NT2/D1 (cell line): ENCODE data around the gene ZNF138.

ENCODE experiments used
- DNase-seq: peaks from one replicate; pipeline ENCODE4 v3.0.0-alpha.2; 2011; ENCODE audit warnings: low read depth, low spot score
- H3K27me3 ChIP-seq: 2 replicates; pipeline ENCODE4 v1.6.0; 2011; ENCODE audit warnings: mild to moderate bottlenecking; ENCODE audit not compliant: insufficient read length, insufficient read depth
- H3K36me3 ChIP-seq: 2 replicates; pipeline ENCODE4 v1.6.1; 2011; ENCODE audit warnings: mild to moderate bottlenecking, low read length, mixed read lengths; ENCODE audit not compliant: insufficient read depth, insufficient read length
- H3K4me1 ChIP-seq: 2 replicates; pipeline ENCODE4 v1.5.1; 2011; ENCODE audit not compliant: insufficient read depth, insufficient read length
- H3K4me3 ChIP-seq: 2 replicates; pipeline ENCODE4 v1.5.1; 2011; ENCODE audit warnings: low read depth; ENCODE audit not compliant: insufficient read length
- H3K9ac ChIP-seq: 2 replicates; pipeline ENCODE4 v1.6.0; 2011; ENCODE audit warnings: low read depth; ENCODE audit not compliant: insufficient read length
- H3K9me3 ChIP-seq: 2 replicates; pipeline ENCODE4 v1.5.1; 2011; ENCODE audit warnings: mild to moderate bottlenecking, low read length; ENCODE audit not compliant: insufficient read depth
- SUZ12 ChIP-seq: IDR thresholded peaks from 2 replicates; pipeline ENCODE4 v1.6.1; 2011; ENCODE audit not compliant: insufficient read length, insufficient read depth; ENCODE audit errors: extremely low read depth
- YY1 ChIP-seq: IDR thresholded peaks from 2 replicates; pipeline ENCODE4 v1.6.1; 2011; ENCODE audit not compliant: insufficient read length, insufficient read depth
- ZNF274 ChIP-seq: IDR thresholded peaks from 2 replicates; pipeline ENCODE4 v1.6.1; 2011; ENCODE audit warnings: mild to moderate bottlenecking, low read depth, low read length

ZNF138 gene

DNA sequence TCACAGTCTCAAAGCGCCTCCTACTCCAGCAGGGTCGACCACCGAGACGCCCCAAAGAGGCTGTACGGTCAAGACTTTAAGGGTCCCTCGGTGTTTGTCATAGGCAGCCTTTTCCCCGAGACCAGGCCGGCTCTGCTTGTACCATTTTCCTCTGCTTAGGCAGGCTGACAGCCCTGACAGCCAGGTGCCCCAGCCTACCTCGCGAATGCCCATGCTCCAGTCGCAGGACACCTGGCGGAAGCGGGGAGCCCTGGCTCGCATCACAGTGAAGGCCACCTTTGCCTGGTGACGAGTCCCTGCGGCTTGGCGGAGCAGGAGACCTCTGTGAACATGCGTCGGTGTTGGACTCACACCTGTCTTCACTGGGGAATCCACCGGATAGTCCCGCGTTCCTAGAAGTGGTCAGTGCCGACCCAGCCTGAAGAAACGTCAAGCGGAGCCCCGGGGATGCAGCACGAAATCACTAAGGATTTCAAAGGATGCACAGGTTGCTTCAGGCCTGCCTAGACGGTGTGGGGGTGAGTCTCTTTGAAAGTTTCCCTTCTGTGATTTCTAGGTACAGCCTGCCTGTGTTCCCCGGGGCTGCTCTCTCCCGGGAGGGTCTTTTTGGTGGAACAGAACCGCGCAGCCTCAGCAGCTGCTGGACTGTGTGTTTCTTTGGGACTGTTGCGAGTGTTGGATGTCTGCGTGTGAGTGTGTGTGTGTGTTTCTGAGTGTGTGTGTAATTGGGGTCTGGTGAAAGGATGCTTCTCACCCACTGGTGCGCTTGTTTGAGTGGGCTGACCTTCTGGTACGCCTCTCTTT lies 78.3 kb downstream of the ZNF138 start:
- TF ChIP-seq YY1 (no peak), ZNF274 (no peak), SUZ12 (no peak)
- no peak for DNase-seq
- Histone ChIP-seq H3K36me3 (no peaks in the 10 kb centered on the region), H3K27me3 (peaks cover 20% of the 10 kb centered on the region), H3K9ac (no peak overlapping the region), H3K4me3 (no peak overlapping the region), H3K4me1 (peaks cover 4% of the 10 kb centered on the region), H3K9me3 (peaks cover 11% of the 10 kb centered on the region; the same call in 1 of the 2 replicates)

- no peak for DNase-seq
- no peaks in the 10 kb centered on the region for H3K36me3 ChIP-seq
- H3K27me3 ChIP-seq, result peaks cover 26% of the 10 kb centered on the region
- TF ChIP-seq YY1, result no peak
- no peak overlapping the region for H3K4me3 ChIP-seq
- no peak overlapping the region for H3K9ac ChIP-seq
- peaks cover 8% of the 10 kb centered on the region for H3K4me1 ChIP-seq
- H3K9me3 ChIP-seq, result peaks cover 11% of the 10 kb centered on the region; the same call in 1 of the 2 replicates
These were observed 78.9 kb downstream of the ZNF138 start for GRCh38 chr7:64873155-64873500.

- TF ChIP-seq YY1, result no peak
- no peak for TF ChIP-seq SUZ12
- TF ChIP-seq ZNF274, result no peak
- Histone ChIP-seq H3K4me3 (no peak overlapping the region), H3K9me3 (peaks cover 11% of the 10 kb centered on the region; the same call in 1 of the 2 replicates)
These were observed 79.3 kb downstream of the ZNF138 start for GRCh38 chr7:64873517-64873916.

GRCh38 chr7:64874114-64874513 lies 79.9 kb downstream of the ZNF138 start:
- peaks cover 11% of the 10 kb centered on the region; the same call in 1 of the 2 replicates for H3K9me3 ChIP-seq
- H3K9ac ChIP-seq, result no peak overlapping the region
- H3K4me3 ChIP-seq, result no peak overlapping the region
- TF ChIP-seq YY1 (no peak), SUZ12 (no peak), ZNF274 (no peak)
- peaks cover 8% of the 10 kb centered on the region for H3K4me1 ChIP-seq
- no peaks in the 10 kb centered on the region for H3K36me3 ChIP-seq
- no peak for DNase-seq
- peaks cover 27% of the 10 kb centered on the region for H3K27me3 ChIP-seq

More at GRCh38 chr7:64873517-64873916, 79.3 kb downstream of the ZNF138 start:
- no peaks in the 10 kb centered on the region for H3K36me3 ChIP-seq
- DNase-seq, result no peak
- H3K27me3 ChIP-seq, result peaks cover 27% of the 10 kb centered on the region
- peaks cover 8% of the 10 kb centered on the region for H3K4me1 ChIP-seq
- no peak overlapping the region for H3K9ac ChIP-seq

- no peak for DNase-seq
- TF ChIP-seq ZNF274, result no peak
- TF ChIP-seq SUZ12, result no peak
- no peak for TF ChIP-seq YY1
- peaks cover 11% of the 10 kb centered on the region; the same call in 1 of the 2 replicates for H3K9me3 ChIP-seq
- H3K9ac ChIP-seq, result no peak overlapping the region
- H3K4me3 ChIP-seq, result no peak overlapping the region
- peaks cover 27% of the 10 kb centered on the region for H3K27me3 ChIP-seq
- H3K36me3 ChIP-seq, result no peaks in the 10 kb centered on the region
- H3K4me1 ChIP-seq, result peaks cover 8% of the 10 kb centered on the region
These were observed 80.5 kb downstream of the ZNF138 start for GRCh38 chr7:64874562-64875250.

GRCh38 chr7:64875258-64875657 lies 81.0 kb downstream of the ZNF138 start:
- no peak overlapping the region for H3K9ac ChIP-seq
- no peaks in the 10 kb centered on the region for H3K36me3 ChIP-seq
- H3K4me1 ChIP-seq, result peaks cover 8% of the 10 kb centered on the region
- no peak for DNase-seq
- no peak overlapping the region for H3K4me3 ChIP-seq
- TF ChIP-seq ZNF274 (no peak), YY1 (no peak), SUZ12 (no peak)
- H3K27me3 ChIP-seq, result peaks cover 27% of the 10 kb centered on the region
- H3K9me3 ChIP-seq, result peaks cover 10% of the 10 kb centered on the region; the same call in 1 of the 2 replicates

GRCh38 chr7:64875658-64876406 lies 81.6 kb downstream of the ZNF138 start:
- peaks cover 15% of the 10 kb centered on the region; the same call in 1 of the 2 replicates for H3K9me3 ChIP-seq
- no peak overlapping the region for H3K4me3 ChIP-seq
- TF ChIP-seq ZNF274 (no peak), SUZ12 (no peak), YY1 (no peak)
- peaks cover 27% of the 10 kb centered on the region for H3K27me3 ChIP-seq
- no peak overlapping the region for H3K9ac ChIP-seq
- no peaks in the 10 kb centered on the region for H3K36me3 ChIP-seq
- peaks cover 8% of the 10 kb centered on the region for H3K4me1 ChIP-seq
- DNase-seq, result no peak
